ENCODE measurements around the gene TAS2R3.
"Not testable (repeated sequence)": the region's sequence is repeated elsewhere in the genome, so short reads cannot be mapped to it uniquely, and the experiment has no call there.

TAS2R3 gene

DNA sequence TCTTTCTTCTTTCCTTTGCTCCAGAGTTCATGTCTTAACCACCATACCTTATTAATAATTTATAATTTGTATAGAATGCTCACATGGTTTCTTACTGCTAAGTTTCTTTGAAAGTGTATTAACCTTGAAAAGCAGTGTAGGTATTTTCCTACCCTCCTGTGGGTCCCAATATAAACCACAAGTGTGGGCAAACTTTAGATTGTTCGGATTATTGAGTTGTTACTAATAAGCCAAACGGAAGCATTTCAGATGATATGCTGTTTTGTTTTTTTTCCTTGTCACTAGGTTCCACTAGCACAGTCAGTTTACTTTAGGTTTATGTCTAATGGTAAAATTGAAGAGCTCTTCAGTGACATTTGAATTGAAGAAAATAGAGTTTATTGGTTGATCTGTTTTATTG lies 15.5 kb upstream of the TAS2R3 start:
- peaks cover 31% of the 10 kb centered on the region for H3K9me3 Mint-ChIP-seq
- H3K36me3 Mint-ChIP-seq (ENCODE audit: low read depth): peaks cover 66% of the 10 kb centered on the region
- no peak overlapping the region for H3K4me3 Mint-ChIP-seq
- H3K27me3 Mint-ChIP-seq (ENCODE audit: low read depth): no peaks in the 10 kb centered on the region
- H3K4me1 Mint-ChIP-seq (ENCODE audit: low read depth): no peaks in the 10 kb centered on the region
- no peak overlapping the region for H3K27ac Mint-ChIP-seq

DNA sequence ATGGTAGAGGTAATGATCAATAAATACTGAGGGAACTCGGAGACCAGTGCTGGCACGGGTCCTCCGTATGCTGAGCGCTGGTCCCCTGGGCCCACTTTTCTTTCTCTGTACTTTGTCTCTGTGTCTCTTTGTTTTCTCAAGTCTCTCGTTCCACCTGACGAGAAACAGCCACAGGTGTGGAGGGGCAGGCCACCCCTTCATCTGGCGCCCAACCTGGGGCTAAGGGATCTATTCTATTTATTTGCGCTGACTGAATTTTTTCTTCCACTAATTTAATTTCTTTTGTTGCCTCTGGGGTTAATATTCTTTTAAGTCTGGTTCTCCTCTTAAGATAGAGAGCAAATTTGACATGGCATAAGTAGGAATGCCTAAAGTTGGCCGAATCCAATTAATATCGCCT lies 12.0 kb upstream of the TAS2R3 start:
- H3K27me3 Mint-ChIP-seq (ENCODE audit: low read depth); H3K27ac Mint-ChIP-seq; H3K4me3 Mint-ChIP-seq; H3K4me1 Mint-ChIP-seq (ENCODE audit: low read depth): not testable (repeated sequence)
- H3K9me3 Mint-ChIP-seq: peaks cover 31% of the 10 kb centered on the region
- H3K36me3 Mint-ChIP-seq (ENCODE audit: low read depth): peaks cover 66% of the 10 kb centered on the region

DNA sequence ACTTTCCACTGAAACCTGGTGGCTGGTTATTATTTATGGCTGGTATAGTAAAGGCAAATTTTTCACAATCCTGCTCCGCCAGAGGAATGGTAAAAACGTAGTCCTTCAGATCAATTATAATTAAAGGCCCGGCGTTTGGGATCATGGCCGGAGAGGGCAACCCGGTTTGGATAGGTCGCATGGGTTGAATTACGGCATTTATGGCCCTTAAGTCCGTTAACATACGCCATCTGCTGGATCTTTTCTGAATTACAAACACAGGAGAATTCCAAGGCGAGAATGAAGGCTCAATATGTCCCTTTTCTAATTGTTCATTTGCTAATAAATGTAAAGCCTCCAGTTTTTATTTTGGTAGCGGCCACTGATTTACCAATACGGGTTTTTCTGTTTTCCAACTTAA lies 11.3 kb upstream of the TAS2R3 start:
- Mint-ChIP-seq H3K4me1 (ENCODE audit: low read depth) (peaks cover 2% of the 10 kb centered on the region), H3K27ac (no peak overlapping the region), H3K9me3 (peaks cover 31% of the 10 kb centered on the region), H3K36me3 (ENCODE audit: low read depth) (peaks cover 72% of the 10 kb centered on the region), H3K4me3 (no peak overlapping the region), H3K27me3 (ENCODE audit: low read depth) (no peaks in the 10 kb centered on the region)

DNA sequence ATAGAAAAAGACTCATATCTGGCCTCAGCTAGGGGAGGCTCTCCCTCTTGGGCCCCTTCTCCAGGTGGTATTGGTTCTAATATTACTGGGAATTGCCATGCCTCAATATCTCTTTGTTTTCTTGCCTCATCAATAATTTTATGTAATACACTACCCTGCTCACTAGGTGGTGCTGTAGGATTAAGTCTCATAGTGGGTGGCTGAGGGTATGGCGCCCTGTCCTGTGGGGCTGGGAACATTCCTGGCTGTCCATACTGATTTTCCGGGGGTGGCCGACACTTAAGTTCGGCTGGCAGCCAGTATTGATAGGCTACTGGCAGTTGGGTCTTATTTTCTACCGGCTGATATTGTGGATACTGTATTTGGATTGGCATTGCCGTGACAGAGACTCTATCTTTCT lies 9.0 kb upstream of the TAS2R3 start:
- H3K36me3 Mint-ChIP-seq (ENCODE audit: low read depth): peaks cover 68% of the 10 kb centered on the region
- H3K27ac Mint-ChIP-seq: no peak overlapping the region
- peaks cover 2% of the 10 kb centered on the region for H3K4me1 Mint-ChIP-seq (ENCODE audit: low read depth)
- H3K4me3 Mint-ChIP-seq: no peak overlapping the region
- peaks cover 29% of the 10 kb centered on the region for H3K9me3 Mint-ChIP-seq
- no peaks in the 10 kb centered on the region for H3K27me3 Mint-ChIP-seq (ENCODE audit: low read depth)

DNA sequence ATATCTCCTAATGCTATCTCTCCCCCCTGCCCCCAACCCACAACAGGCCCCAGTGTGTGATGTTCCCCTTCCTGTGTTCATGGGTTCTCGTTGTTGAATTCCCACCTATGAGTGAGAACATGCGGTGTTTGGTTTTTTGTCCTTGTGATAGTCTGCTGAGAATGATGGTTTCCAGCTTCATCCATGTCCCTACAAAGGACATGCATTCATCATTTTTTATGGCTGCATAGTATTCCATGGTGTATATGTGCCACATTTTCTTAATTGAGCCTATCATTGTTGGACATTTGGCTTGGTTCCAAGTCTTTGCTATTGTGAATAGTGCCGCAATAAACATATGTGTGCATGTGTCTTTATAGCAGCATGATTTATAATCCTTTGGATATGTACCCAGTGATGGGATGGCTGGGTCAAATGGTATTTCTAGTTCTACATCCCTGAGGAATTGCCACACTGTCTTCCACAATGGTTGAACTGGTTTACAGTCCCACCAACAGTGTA lies 6.2 kb downstream of the TAS2R3 start:
- not testable (repeated sequence) for H3K4me3 Mint-ChIP-seq; H3K27ac Mint-ChIP-seq; H3K4me1 Mint-ChIP-seq (ENCODE audit: low read depth); H3K36me3 Mint-ChIP-seq (ENCODE audit: low read depth); H3K9me3 Mint-ChIP-seq; H3K27me3 Mint-ChIP-seq (ENCODE audit: low read depth)

DNA sequence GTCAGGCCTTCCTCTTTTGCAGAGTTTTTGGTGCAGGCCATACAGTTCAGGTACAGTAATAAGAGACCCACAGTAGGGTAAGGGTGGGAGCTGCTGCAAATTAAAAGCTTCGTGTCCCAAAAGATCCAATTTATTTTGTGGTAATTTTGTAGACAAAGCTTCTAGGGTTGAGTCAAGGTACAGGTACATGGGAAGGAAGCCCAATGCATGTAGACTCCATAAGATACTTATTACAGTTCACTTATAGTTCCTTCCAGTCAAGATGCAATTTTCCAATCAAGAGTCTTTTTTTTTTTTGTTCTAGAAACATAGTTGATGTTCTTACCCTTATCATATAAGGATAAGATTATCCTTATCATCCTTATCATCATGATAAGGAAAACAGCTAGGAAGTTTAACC lies 12.5 kb downstream of the TAS2R3 start, which contains the start of gene TAS2R4:
TAS2R4 (plus strand) TSS at position 301 of the 400 bp plus-strand sequence. CDS start 1,815 bp downstream, outside the sequence.
- H3K9me3 Mint-ChIP-seq: no peaks in the 10 kb centered on the region
- H3K4me3 Mint-ChIP-seq: no peak within 1 kb of the TSS
- H3K4me1 Mint-ChIP-seq (ENCODE audit: low read depth): no peaks in the 10 kb centered on the region
- H3K36me3 Mint-ChIP-seq (ENCODE audit: low read depth): peaks cover 9% of the 10 kb centered on the region
- H3K27me3 Mint-ChIP-seq (ENCODE audit: low read depth): no peaks in the 10 kb centered on the region
- no peak within 1 kb of the TSS for H3K27ac Mint-ChIP-seq

DNA sequence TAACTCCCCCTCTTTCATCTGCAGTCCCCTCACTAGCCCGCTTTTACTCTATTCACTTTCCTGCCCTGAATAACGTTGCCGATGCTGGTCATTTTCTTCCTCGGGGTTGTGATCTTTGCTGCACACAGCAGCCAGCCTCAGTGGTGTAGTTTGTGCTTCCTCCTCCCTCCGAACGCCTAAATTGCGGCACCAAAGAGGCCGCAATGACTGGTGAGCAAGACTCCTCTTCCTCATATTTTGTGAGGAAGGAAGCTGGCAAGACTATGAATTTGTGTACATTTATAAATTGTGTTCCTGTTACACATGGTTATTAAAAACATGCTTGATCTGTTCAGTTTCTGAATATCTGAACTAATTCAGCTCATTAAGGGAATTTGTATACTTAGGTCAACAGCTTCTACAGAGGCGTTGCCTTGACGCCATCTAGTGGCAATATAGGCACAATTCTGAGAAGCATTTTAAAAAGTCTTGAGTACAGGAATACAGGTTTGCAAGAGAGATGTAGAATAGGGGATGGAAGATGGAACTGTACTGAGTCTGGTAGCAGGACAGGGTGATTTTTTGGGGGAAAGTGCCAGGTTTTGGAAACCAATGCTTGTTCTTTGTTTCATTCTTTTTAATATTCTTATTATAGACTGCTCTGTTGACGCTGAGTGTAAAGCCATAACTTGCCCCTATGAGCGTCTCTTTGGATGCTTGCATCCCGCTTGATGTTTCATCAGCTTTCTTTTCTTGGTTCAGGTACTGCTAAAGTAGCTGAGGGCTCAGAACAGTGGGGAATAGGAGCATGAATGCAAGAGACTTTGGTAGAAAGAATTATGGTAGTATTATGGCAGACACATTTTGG lies 22.0 kb downstream of the TAS2R3 start:
- H3K27me3 Mint-ChIP-seq (ENCODE audit: low read depth): no peaks in the 10 kb centered on the region
- H3K36me3 Mint-ChIP-seq (ENCODE audit: low read depth): no peaks in the 10 kb centered on the region
- no peak overlapping the region for H3K4me3 Mint-ChIP-seq
- H3K4me1 Mint-ChIP-seq (ENCODE audit: low read depth): no peaks in the 10 kb centered on the region
- no peaks in the 10 kb centered on the region for H3K9me3 Mint-ChIP-seq
- H3K27ac Mint-ChIP-seq: no peak overlapping the region

DNA sequence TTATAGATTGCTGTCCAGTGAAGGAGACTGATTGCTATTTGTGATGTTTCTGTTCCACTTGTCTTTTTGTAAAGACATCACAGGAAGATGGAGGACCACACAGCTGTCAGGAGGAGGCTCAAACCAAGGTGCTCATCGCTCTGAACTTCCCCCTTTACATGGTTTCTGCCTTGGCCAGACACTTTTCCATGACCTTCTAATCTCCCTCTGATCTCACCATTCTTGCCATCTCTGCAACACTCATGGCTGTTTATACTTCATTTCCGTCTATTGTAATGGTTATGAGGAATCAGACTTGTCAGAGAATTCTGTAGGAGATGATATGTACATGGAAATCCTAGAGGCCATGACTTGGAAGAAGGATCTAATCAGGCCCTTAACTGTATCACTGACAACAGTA lies 24.4 kb downstream of the TAS2R3 start:
- H3K27ac Mint-ChIP-seq: no peak overlapping the region
- no peaks in the 10 kb centered on the region for H3K27me3 Mint-ChIP-seq (ENCODE audit: low read depth)
- no peaks in the 10 kb centered on the region for H3K9me3 Mint-ChIP-seq
- no peak overlapping the region for H3K4me3 Mint-ChIP-seq
- no peaks in the 10 kb centered on the region for H3K4me1 Mint-ChIP-seq (ENCODE audit: low read depth)
- no peaks in the 10 kb centered on the region for H3K36me3 Mint-ChIP-seq (ENCODE audit: low read depth)

DNA sequence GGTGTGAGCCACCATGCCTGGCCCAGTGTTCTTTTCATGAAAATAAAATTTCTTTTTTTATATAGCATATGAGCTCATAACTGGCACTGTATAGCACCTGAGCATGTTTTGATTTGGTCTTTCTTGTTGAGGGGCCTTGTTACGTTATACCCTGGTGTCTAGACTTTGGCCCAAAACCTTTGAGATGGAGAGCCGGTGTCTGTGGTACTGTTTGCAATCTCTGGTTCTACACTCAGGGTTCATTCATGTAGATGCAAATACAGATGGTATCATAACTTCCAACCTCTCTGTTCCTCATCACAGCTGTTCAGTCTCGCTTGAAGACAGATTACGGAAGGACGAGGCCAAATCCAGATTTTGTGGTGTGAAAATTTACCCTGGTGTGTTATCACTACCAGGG lies 26.0 kb downstream of the TAS2R3 start, which contains the start of gene TAS2R5:
TAS2R5 (plus strand) TSS at position 301 of the 400 bp plus-strand sequence. CDS start 145 bp downstream, outside the sequence.
- Mint-ChIP-seq H3K4me1 (ENCODE audit: low read depth) (no peaks in the 10 kb centered on the region), H3K27me3 (ENCODE audit: low read depth) (no peaks in the 10 kb centered on the region), H3K9me3 (no peaks in the 10 kb centered on the region), H3K36me3 (ENCODE audit: low read depth) (no peaks in the 10 kb centered on the region), H3K27ac (no peak within 1 kb of the TSS), H3K4me3 (no peak within 1 kb of the TSS)

DNA sequence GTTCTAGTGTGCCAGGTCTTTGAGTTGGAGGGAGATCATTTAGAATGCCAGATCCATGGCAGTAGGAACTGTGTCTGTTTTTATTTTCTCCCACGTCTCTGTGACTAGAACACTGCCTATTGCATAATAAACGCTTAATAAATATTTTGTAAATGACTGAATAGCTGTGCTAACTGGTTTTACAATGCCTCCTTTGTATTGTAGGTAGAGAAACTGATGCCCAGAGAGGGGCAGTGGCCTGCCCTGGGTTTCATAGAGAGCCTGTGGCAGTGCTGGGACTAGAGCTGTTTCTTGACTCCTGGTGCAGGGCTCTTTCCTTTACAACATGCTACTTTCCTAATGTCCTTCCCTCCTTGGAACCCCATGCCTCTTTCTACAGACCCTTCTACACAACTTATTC lies 28.6 kb downstream of the TAS2R3 start:
- Mint-ChIP-seq H3K27ac (no peak overlapping the region), H3K27me3 (ENCODE audit: low read depth) (no peaks in the 10 kb centered on the region), H3K4me1 (ENCODE audit: low read depth) (no peaks in the 10 kb centered on the region), H3K9me3 (no peaks in the 10 kb centered on the region), H3K36me3 (ENCODE audit: low read depth) (no peaks in the 10 kb centered on the region), H3K4me3 (no peak overlapping the region)

All from T-helper 1 cell treated with Interleukin-12 subunit alpha and Interleukin-12 subunit beta and Interleukin-4 antibody, amounts not matched to agents 30 μg/mL and 1 μg/mL, for 36 hours (primary cell).